ENCODE measurements around the gene PSME3. TPM values are rescaled to one million over a fixed set of nuclear protein-coding genes. Genes with fewer than 3 reads are reported as not detected.
"Not testable (repeated sequence)": the region's sequence is repeated elsewhere in the genome, so short reads cannot be mapped to it uniquely, and the experiment has no call there.

Gene PSME3
- polyA plus RNA-seq, 1 donor, result 45.7 TPM

GRCh38 chr17:42877037-42877436, 43.8 kb downstream of the PSME3 start:
- no peak for DNase-seq (ENCODE audit: low read depth)

GRCh38 chr17:42878123-42878880, 45.1 kb downstream of the PSME3 start:
- DNase-seq (ENCODE audit: low read depth), result no peak

- DNase-seq (ENCODE audit: low read depth), result no peak
Observed at GRCh38 chr17:42878924-42879595, 45.9 kb downstream of the PSME3 start.

DNA sequence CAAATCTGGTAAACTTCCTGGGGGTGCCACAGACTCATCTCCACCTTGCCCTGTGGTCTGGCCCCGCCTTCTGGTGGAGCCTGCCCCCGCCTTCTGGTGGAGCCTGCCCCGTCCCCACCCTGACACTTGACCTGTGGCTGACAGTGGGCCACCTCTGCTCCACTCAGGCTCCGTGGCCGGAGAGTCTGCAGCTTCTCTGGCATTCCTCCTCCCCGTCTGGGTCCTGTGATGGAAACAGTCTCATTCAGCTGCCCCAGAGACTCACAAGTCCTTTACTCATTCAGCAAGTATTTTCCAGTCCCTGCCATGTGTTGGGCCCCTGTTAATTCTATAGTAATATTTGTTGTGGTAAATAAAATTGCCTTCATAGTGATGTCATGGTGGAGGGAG, 46.4 kb downstream of the PSME3 start:
- no peak for DNase-seq (ENCODE audit: low read depth)

DNA sequence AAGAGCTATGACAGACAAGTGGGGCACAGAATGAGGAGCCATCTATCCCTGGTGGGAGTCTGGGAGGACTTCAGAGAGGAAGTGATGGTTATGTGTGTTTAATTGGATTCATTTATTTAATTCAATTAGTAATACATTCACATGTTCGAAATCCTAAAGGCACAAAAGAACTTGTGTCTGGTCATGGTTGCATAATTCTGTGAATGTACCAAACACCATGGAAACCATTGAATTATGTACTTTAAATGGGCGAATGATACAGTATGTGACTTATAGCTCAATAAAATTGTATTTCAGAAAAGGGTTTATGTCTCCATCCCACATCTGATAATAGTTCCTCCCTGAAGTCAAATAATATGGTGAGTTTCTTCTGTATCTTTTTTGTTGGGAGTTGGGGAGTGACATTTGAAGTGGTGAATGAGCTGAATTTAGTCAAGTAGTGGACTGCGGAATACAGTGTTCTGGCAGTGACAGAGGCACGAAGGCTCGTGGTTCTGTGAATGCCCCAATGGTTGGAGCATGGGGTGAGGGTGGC, 47.6 kb downstream of the PSME3 start:
- DNase-seq (ENCODE audit: low read depth), result no peak

DNA sequence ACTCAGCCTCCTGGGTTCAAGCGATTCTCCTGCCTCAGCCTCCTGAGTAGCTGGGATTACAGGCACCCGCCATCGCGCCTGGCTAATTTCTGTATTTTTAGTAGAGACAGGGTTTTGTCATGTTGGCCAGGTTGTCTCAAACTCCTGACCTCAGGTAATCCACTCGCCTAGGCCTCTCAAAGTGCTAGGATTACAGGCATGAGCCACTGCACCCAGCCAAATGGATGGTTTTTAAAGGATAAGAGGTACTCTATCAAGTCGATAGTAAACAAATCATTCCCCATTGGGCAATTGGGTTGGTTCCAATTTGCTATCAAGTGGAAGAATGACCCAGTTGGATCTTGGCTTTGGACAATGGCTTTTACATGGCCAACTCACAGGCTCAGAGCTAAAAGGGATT, 48.5 kb downstream of the PSME3 start:
- DNase-seq (ENCODE audit: low read depth), result not testable (repeated sequence)

GRCh38 chr17:42882166-42882565, 49.0 kb downstream of the PSME3 start:
- DNase-seq (ENCODE audit: low read depth), result no peak

DNA sequence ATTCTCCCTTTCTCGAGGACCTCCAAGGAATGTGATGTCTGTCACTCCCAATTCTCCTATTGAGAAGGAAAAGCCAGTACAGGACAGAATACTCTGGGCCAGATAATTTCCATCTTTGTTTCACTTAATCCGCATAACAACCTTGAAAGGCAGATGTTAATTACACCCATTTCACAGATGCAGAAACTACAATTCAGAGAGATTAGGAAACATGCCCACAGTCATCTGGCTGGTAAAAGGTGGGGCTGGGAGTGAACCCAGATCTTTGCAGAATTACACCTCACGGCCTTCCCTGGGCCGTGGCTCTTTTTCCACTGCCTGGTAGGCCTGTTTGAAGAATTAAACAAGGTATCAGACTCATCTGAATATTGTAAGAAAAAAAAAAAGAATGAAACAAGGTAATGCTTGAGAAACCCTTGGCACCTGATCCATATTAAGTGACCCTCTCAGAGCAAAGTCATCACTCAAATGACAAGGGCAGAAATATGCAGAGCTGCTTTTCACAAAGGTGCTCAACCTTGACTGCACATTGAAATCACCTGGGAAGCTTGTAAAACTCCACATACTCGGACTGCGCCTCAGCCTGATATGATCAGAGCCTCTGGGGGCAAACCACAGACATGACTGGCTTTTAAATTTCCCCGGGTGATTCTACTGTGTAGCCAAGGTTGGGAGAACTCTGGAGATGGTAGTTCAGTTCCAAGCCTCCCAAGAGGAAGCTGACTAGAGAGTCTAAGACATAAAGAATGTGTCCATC, 50.8 kb downstream of the PSME3 start:
- DNase-seq (ENCODE audit: low read depth), result no peak

- DNase-seq (ENCODE audit: low read depth), result not testable (repeated sequence)
Observed at GRCh38 chr17:42885806-42886205, 52.6 kb downstream of the PSME3 start.

- no peak for DNase-seq (ENCODE audit: low read depth)
Observed at GRCh38 chr17:42886283-42887176, 53.3 kb downstream of the PSME3 start.

DNA sequence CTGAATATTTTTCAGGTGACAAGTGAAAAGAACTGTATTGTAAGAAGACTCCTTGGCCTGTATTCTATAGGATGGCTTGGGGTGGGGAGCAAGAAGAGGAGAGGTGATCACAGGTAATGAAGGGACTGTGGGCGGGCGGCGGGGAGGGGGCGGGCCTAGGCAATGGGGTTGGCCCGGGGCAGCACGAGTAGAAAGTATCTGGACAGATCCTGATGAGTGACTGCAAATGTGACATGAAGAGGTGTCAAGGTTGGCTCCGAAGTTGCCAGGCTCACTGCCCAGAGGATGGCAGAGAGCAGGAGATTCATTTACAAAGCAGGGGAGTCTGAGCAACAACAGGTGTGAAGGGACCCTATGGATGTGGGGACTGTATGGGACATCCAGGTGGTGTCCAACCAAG, 56.6 kb downstream of the PSME3 start:
- no peak for DNase-seq (ENCODE audit: low read depth)

- no peak for DNase-seq (ENCODE audit: low read depth)
Observed at GRCh38 chr17:42891539-42892152, 58.4 kb downstream of the PSME3 start.

- peak; percentile 17 for DNase-seq (ENCODE audit: low read depth)
Observed at GRCh38 chr17:42893359-42893758, 60.2 kb downstream of the PSME3 start.

Other genes with a start within 250 kb of the PSME3 start
- gene RETREG3, start 224.0 kb upstream of the PSME3 start, polyA plus RNA-seq (ENCODE audit: insufficient read length), result 34.0 TPM
- gene TUBG1, start 223.7 kb upstream of the PSME3 start, polyA plus RNA-seq (ENCODE audit: insufficient read length), result 33.7 TPM
- gene TUBG2, start 174.1 kb upstream of the PSME3 start, polyA plus RNA-seq (ENCODE audit: insufficient read length), result 14.7 TPM
- gene PLEKHH3, start 156.4 kb upstream of the PSME3 start, polyA plus RNA-seq (ENCODE audit: insufficient read length), result 49.6 TPM
- 1.9 TPM for gene CCR10, start 151.6 kb upstream of the PSME3 start, polyA plus RNA-seq (ENCODE audit: insufficient read length)
- gene CNTNAP1, start 150.9 kb upstream of the PSME3 start, polyA plus RNA-seq (ENCODE audit: insufficient read length), result 9.4 TPM
- 22.6 TPM for gene EZH1, start 88.4 kb upstream of the PSME3 start, polyA plus RNA-seq (ENCODE audit: insufficient read length)
- gene RAMP2, start 72.2 kb upstream of the PSME3 start, polyA plus RNA-seq (ENCODE audit: insufficient read length), result 64.1 TPM
- 27.7 TPM for gene VPS25, start 59.9 kb upstream of the PSME3 start, polyA plus RNA-seq (ENCODE audit: insufficient read length)
- 0.43 TPM for gene WNK4, start 52.8 kb upstream of the PSME3 start, polyA plus RNA-seq (ENCODE audit: insufficient read length)
- 50.6 TPM for gene COA3, start 34.7 kb upstream of the PSME3 start, polyA plus RNA-seq (ENCODE audit: insufficient read length)
- 0.70 TPM for gene CNTD1, start 34.5 kb upstream of the PSME3 start, polyA plus RNA-seq (ENCODE audit: insufficient read length)
- gene BECN1, start 9.1 kb upstream of the PSME3 start, polyA plus RNA-seq (ENCODE audit: insufficient read length), result 41.7 TPM
- 1.0 TPM for gene AOC2, start 11.2 kb downstream of the PSME3 start, polyA plus RNA-seq (ENCODE audit: insufficient read length)
- 13.3 TPM for gene AOC3, start 17.8 kb downstream of the PSME3 start, polyA plus RNA-seq (ENCODE audit: insufficient read length)
- not detected for gene G6PC1, start 67.4 kb downstream of the PSME3 start, polyA plus RNA-seq (ENCODE audit: insufficient read length)
- 61.8 TPM for gene AARSD1, start 131.1 kb downstream of the PSME3 start, polyA plus RNA-seq (ENCODE audit: insufficient read length)
- gene PTGES3L, start 146.7 kb downstream of the PSME3 start, polyA plus RNA-seq (ENCODE audit: insufficient read length), result 88.8 TPM
- 8.1 TPM for gene RUNDC1, start 147.2 kb downstream of the PSME3 start, polyA plus RNA-seq (ENCODE audit: insufficient read length)
- gene RPL27, start 165.0 kb downstream of the PSME3 start, polyA plus RNA-seq (ENCODE audit: insufficient read length), result 2,614 TPM
- 3.4 TPM for gene IFI35, start 173.4 kb downstream of the PSME3 start, polyA plus RNA-seq (ENCODE audit: insufficient read length)
- 59.9 TPM for gene VAT1, start 189.0 kb downstream of the PSME3 start, polyA plus RNA-seq (ENCODE audit: insufficient read length)
- 0.49 TPM for gene RND2, start 191.8 kb downstream of the PSME3 start, polyA plus RNA-seq (ENCODE audit: insufficient read length)